ENCODE results near the gene TPSAB1. TPM values are rescaled to one million over a fixed set of nuclear protein-coding genes. Genes with fewer than 3 reads are reported as not detected.

TPSAB1 gene
- total RNA-seq, 2 donors from 2014 or later, result 30.4 to 62.1 TPM

- H3K27me3 ChIP-seq, result peaks cover 27% of the 10 kb centered on the region
- no peak for DNase-seq
These were observed 16.4 kb downstream of the TPSAB1 start for GRCh38 chr16:1256874-1257322.

GRCh38 chr16:1257561-1258224 is 17.2 kb downstream of the TPSAB1 start:
- no peak for DNase-seq
- Histone ChIP-seq H3K9ac (ENCODE audit: low read depth in 2 of 2, low read length in 2 of 2) (no peak overlapping the region), H3K27ac (no peak overlapping the region), H3K4me1 (no peaks in the 10 kb centered on the region), H3K27me3 (peaks cover 31% of the 10 kb centered on the region), H3K36me3 (no peaks in the 10 kb centered on the region), H3K9me3 (no peaks in the 10 kb centered on the region), H3K4me3 (no peak overlapping the region)
- intact Hi-C loops (cut with DNase I), result no loop called here
- no peak for TF ChIP-seq CTCF (IDR thresholded peaks at IDR 0.05)

More at GRCh38 chr16:1256874-1257322, 16.4 kb downstream of the TPSAB1 start:
- Histone ChIP-seq H3K9ac (ENCODE audit: low read depth in 2 of 2, low read length in 2 of 2) (no peak overlapping the region), H3K4me3 (no peak overlapping the region), H3K9me3 (no peaks in the 10 kb centered on the region), H3K4me1 (no peaks in the 10 kb centered on the region), H3K36me3 (no peaks in the 10 kb centered on the region), H3K27ac (no peak overlapping the region)
- no peak for TF ChIP-seq CTCF (IDR thresholded peaks at IDR 0.05)
- intact Hi-C loops (cut with DNase I), result no loop called here

DNA sequence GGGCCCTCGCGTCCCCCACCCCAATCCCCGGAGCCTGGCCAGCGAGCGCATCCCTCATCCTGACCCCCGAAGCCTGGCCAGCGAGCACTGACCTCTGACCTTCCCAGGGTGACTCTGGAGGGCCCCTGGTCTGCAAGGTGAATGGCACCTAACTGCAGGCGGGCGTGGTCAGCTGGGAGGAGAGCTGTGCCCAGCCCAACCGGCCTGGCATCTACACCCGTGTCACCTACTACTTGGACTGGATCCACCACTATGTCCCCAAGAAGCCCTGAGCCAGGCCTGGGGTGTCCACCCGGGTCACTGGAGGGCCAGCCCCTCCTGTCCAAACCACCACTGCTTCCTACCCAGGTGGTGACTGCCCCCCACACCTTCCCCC is 17.7 kb downstream of the TPSAB1 start:
- Histone ChIP-seq H3K27ac (no peak overlapping the region), H3K9me3 (no peaks in the 10 kb centered on the region), H3K36me3 (no peaks in the 10 kb centered on the region), H3K27me3 (peaks cover 36% of the 10 kb centered on the region), H3K9ac (ENCODE audit: low read depth in 2 of 2, low read length in 2 of 2) (no peak overlapping the region), H3K4me1 (no peaks in the 10 kb centered on the region), H3K4me3 (no peak overlapping the region)
- intact Hi-C loops (cut with DNase I), result no loop called here
- TF ChIP-seq CTCF (IDR thresholded peaks at IDR 0.05), result no peak
- DNase-seq, result no peak

- no peaks in the 10 kb centered on the region for H3K4me1 ChIP-seq
- H3K36me3 ChIP-seq, result no peaks in the 10 kb centered on the region
- H3K27me3 ChIP-seq, result peaks cover 37% of the 10 kb centered on the region
- no peak overlapping the region for H3K9ac ChIP-seq (ENCODE audit: low read depth in 2 of 2, low read length in 2 of 2)
- DNase-seq, result no peak
- TF ChIP-seq CTCF (IDR thresholded peaks at IDR 0.05), result no peak
- no peak overlapping the region for H3K4me3 ChIP-seq
- intact Hi-C loops (cut with DNase I), result no loop called here
- no peaks in the 10 kb centered on the region for H3K9me3 ChIP-seq
- H3K27ac ChIP-seq, result no peak overlapping the region
These were observed 18.6 kb downstream of the TPSAB1 start for GRCh38 chr16:1258906-1259759.

DNA sequence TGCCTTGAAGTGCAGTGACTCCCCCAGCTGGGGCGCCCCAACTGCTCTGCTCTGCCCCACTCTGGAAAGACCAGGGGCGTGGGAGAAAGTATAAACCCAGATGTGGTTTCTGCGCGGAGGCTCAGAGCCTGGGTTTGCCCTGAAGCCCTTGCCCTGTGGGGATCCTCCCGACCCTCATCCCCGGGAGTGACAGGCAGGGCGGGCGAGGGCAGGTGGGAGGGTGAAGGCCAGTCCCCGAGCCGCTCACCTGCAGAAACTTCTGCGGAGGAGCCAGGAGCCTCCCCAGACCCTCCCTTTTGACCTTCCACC is 19.2 kb downstream of the TPSAB1 start:
- no peaks in the 10 kb centered on the region for H3K9me3 ChIP-seq
- H3K4me3 ChIP-seq, result no peak overlapping the region
- intact Hi-C loops (cut with DNase I), result no loop called here
- no peaks in the 10 kb centered on the region for H3K36me3 ChIP-seq
- DNase-seq, result no peak
- no peak overlapping the region for H3K9ac ChIP-seq (ENCODE audit: low read depth in 2 of 2, low read length in 2 of 2)
- H3K27me3 ChIP-seq, result peaks cover 37% of the 10 kb centered on the region
- H3K27ac ChIP-seq, result no peak overlapping the region
- no peak for TF ChIP-seq CTCF (IDR thresholded peaks at IDR 0.05)
- H3K4me1 ChIP-seq, result no peaks in the 10 kb centered on the region

Measured in colonic mucosa (tissue), 4 donors.